SIG-M5 treated with dmso at 0.1 percent for 504 hours (cell line): ENCODE results near the gene TMEM14B.
"Not testable (repeated sequence)": the region's sequence is repeated elsewhere in the genome, so short reads cannot be mapped to it uniquely, and the experiment has no call there.

Source experiments
- DNase-seq: peaks from one replicate; lab custom pipeline; 2025; ENCODE audit not compliant: unreplicated experiment; lab: John Stamatoyannopoulos, UW

The TMEM14B gene

GRCh38 chr6:10747251-10747972 lies at the start of gene TMEM14B:
Gene TMEM14B, plus strand, starts transcription at chr6:10747805. Its CDS starts 1,441 bp downstream, at chr6:10749246.
- DNase-seq: peak; percentile 92

DNA sequence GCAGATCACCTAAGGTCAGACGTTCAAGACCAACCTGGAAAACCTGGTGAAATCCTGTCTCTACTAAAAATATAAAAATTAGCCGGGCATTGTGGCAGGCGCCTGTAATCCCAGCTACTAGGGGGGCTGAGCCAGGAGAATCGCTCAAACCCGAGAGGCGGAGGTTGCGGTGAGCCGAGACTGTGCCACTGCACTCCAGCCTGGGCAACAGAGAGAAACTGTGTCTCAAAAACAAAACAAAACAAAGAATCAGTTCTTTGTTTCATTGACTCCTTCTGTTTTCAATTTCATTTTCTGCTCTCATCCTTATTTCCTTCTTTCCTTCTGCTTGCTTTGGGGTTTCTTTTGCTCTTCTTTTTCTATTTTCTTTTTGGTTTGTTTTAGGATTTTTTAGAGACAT lies 33.6 kb upstream of the TMEM14B start:
- no peak for DNase-seq

GRCh38 chr6:10719296-10719963 lies 28.2 kb upstream of the TMEM14B start:
- peak; percentile 12 for DNase-seq

DNA sequence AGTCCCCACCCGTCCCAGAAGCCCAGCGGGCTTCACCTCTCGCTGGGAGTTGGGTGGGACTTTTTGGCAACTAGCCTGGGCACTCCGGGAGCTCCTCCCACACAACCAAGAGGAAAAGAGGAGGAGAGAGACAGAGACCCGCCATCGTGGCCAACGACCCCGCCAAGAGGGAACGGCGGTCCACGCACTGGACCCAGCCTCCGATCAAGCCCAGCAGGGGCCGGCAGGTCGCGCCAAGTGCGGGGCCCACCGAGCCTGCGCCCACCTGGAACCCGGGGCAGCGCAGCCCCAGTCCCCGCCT lies 27.7 kb upstream of the TMEM14B start:
- no peak for DNase-seq

DNA sequence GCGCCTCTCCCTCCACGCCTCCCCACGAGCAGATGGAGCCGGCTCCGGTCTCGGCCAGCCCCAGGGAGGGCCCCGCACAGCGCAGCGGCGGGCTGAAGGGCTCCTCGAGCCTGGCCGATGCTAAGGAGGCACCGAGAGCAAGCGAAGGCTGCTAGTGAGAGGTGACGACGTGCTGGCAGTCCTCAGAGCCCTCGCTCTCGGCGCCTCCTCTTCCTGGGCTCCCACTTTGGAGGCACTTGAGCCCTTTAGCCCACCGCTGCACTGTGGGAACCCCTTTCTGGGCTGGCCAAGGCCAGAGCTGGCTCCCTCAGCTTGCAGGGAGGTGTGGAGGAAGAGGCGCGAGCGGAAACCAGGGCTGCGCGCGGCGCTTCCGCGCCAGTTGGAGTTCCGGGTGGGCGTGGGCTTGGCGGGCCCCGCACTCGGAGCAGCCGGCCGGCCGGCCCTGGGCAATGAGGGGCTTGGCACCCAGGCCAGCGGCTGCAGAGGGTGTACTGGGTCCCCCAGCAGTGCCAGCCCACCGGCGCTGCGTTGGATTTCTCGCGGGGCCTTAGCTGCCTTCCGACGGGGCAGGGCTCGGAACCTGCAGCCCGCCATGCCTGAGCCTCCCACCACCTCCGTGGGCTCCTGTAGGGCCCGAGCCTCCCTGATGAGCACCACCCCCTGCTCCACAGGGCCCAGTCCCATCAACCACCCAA lies 27.2 kb upstream of the TMEM14B start:
- peak; percentile 34 for DNase-seq

GRCh38 chr6:10720960-10721849 lies 26.4 kb upstream of the TMEM14B start:
- DNase-seq: peak; percentile 25

DNA sequence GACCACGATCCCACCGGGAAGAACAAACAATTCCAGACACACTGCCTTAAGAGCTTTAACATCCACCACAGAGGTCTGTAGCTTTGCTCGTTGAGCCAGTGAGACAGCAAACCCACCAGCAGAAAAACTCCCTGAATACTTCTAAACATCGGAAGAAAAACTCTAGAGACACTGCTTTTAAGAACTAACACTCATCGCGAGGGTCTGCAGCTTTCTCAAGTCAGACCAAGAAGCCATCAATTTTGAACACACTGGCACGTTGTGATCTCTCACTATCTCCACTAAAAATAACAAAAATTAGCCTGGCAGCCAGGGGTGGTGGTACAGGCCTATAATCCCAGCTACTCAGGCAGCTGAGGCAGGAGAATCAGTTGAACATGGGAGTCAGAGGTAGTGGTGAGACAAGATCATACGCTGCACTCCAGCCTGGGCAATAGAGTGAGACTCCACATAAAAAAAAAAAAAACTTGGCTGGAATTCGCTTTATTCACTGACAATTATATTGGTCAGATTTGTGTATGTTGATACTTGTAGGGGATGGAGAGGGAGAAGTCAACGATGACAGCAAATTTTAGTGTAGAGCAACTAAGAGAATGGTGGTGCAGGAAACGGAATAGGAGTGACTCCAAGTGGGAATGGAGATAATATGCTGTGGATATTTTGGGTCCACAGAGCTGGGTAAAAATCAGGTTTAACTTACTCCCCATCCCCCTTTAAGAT lies 25.6 kb upstream of the TMEM14B start:
- no peak for DNase-seq

- DNase-seq: no peak
Observed at GRCh38 chr6:10722570-10722819, 25.1 kb upstream of the TMEM14B start.

DNA sequence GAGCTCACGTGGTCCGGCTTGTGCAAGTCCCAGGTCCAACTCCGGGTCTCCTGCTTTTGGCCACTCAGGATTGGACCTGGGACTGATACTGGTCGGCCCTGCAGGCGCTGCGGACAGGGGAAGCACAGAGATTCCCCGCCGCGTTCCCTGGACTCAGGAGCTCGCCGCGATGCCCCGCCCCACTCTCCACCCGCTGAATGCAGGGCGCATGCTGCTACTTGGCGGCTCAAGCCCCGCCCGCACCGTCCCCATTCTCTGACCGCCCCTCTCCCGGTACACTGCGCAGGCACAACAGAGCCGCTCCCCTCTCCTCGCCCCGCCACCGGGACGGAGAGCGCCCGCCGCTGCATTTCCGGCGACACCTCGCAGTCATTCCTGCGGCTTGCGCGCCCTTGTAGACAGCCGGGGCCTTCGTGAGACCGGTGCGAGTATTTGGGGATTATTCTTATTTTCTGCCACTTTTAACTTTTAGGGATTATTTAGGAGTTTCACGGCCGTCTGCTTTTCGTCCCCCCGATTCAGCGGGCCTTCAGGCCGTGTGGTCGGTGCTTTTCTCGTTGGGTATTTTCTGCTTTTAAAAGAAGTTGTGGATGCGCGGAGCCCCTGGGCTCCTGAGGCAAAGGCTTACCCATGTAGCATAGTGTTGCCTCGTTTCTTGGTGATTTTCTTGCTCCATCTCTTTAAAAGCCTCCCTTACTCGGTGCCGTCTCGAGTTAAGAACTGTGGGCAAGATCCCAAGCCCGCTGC lies 24.6 kb upstream of the TMEM14B start, which contains the start of gene TMEM14C:
Gene TMEM14C, plus strand, starts transcription at position 251 of the 747 bp plus-strand sequence. CDS start 1,544 bp downstream, outside the sequence.
- peak; percentile 88 for DNase-seq

DNA sequence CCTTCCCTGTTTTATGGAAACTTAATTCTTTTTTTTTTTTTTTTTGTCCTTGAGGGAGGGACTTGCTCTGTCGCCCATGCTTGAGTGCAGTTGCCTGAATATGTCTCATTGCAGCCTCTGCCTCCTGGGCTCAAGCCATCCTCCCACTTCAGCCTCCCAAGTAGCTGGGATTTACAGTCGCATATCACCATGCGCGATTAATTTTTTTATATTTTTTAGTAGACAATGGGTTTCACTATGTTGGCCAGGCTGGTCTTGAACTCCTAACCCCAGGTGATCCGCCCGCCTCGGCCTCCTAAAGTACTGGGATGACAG lies 24.1 kb upstream of the TMEM14B start:
- no peak for DNase-seq

DNA sequence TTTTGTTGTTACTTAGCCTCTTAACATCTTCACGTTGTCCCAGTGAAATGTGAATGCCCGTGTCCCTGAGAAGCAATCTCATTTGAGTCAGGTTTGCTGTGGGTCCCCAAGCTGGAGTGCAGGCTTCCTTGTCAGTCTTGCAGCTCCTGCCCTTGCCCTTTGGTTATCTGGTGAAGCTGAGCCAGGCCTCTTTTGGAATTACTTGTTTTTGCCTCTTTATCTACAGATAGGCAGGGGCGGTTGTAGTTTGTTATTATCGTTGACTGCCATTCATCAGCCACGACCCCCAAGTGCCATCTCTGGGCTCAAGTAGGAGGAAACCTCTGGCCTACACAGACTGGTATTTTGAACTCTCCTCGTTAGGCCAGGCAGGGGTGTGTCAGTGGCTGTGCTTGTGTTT lies 22.6 kb upstream of the TMEM14B start:
- no peak for DNase-seq

DNA sequence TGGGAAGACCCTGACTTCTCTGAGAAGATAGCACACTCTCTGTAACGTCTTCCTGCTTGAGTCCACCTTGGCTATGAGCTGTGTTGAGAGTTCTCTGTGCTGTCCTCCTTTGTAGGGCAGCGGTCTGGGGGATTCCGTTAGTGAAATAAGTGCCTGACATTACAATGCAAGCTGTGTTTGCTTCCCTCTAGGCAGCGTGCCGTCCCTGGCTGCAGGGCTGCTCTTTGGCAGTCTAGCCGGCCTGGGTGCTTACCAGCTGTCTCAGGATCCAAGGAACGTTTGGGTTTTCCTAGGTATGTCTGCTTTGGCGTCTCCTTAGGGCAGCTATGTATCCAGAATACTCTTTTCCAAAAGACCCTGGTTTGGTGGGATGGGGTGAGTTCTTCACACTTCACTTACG lies 21.9 kb upstream of the TMEM14B start:
- DNase-seq: no peak

DNA sequence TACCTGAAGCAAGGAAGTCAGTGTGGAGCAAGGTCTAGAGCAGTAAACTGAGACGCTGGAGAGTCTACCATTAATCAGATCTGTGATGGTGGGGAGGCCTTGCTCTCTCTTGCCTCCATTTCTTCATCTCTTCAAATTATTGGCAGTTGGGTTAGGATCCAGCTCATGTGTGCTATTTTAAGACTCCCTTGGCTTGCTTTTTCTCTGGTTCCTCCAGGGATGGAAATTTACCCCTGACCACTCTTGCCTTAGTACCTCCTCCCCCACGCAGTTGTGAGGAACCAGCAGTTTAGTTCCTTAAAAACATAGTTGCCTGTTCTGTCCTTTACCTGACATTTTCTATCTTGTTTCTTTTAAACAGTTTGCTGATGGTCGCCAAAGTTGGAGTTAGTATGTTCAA lies 17.4 kb upstream of the TMEM14B start:
- DNase-seq: peak; percentile 33

- no peak for DNase-seq
Observed at GRCh38 chr6:10733151-10733715, 14.4 kb upstream of the TMEM14B start.

- DNase-seq: no peak
Observed at GRCh38 chr6:10733863-10734262, 13.7 kb upstream of the TMEM14B start.

DNA sequence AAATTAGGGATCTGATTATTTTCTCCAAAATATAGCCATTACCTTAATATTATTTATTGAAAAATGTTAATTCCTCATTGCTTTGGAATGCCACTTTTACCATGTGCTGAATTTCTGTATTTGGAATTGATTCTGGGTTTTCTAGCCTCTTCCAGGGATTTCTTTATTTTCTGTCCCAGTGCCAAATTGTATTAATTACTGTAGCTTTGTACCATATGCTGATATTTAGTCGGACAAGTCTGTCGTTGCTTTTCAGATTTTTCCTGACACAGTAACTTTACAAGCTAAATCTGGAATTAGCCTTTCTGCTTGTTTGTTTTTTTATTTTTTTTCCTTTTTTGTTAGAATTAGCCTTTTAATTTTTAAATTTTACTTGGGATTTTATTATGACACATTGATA lies 10.9 kb upstream of the TMEM14B start:
- DNase-seq: no peak

DNA sequence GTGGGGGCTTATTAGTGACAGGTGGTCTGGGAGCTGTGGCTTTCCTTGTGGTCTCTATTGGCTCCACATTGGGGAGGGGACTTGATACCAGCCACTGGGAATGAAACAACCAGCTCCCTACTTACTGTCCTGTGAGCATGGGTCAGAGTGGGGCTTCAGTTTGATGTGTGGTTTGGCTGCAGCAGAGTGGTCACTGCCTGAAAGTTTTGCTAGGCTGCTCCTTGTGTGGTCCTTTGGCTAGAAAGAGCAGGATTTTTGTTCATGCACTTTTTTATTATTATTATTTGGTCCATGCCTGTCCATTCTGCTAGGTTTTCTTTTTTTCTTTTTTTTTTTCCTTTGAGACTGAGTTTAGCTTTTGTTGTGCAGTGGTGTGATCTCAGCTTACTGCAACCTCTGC lies 7.5 kb upstream of the TMEM14B start:
- no peak for DNase-seq

- not testable (repeated sequence) for DNase-seq
Observed at GRCh38 chr6:10741643-10742042, 6.0 kb upstream of the TMEM14B start.

DNA sequence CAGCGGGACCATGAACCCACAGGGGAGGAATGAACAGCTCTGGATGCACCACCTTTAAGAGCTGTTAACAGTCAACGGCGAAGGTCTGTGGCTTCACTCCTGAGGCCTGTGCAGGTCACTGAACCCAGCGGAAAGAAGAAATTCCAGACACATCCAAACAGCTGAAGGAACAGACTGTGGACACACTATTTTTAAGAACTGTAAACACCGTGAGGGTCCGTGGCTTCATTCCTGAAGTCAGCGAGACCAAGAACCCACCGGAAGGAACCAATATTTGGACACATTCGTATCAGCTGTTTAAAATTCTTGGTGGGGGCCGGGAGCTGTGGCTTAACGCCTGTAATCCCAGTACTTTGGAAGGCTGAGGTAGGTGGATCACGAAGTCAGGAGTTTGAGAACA lies 5.4 kb upstream of the TMEM14B start:
- no peak for DNase-seq

GRCh38 chr6:10743515-10743914 lies 4.1 kb upstream of the TMEM14B start:
- DNase-seq: no peak
